ENCODE data around the gene B3GNT4. TPM values are rescaled to one million over a fixed set of nuclear protein-coding genes. Genes with fewer than 3 reads are reported as not detected.
"Not testable (repeated sequence)": the region's sequence is repeated elsewhere in the genome, so short reads cannot be mapped to it uniquely, and the experiment has no call there.

Gene B3GNT4
- polyA plus RNA-seq, 10 donors, result 0.19 to 0.64 (median 0.48) TPM; not detected in 1

DNA sequence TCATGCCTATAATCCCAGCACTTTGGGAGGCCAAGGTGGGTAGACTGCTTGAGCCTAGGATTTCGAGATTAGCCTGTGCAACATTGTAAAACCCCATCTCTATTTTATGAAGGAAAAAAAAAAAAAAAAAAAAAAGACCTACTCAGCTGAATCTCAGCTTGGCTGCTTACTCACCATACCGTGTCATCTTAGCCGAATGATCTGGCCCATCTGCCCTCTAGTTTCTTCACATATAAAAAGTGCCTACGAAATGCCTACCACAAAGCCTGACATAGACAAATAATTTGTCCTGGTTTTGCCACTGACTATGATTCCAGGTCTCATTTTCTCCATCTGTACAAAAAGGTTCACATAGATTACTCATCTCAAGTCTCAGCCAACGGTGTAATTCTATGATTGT, 12.3 kb downstream of the B3GNT4 start:
- DNase-seq, result no peak

- DNase-seq, result no peak
These were observed 12.9 kb downstream of the B3GNT4 start for GRCh38 chr12:122216445-122216844.

DNA sequence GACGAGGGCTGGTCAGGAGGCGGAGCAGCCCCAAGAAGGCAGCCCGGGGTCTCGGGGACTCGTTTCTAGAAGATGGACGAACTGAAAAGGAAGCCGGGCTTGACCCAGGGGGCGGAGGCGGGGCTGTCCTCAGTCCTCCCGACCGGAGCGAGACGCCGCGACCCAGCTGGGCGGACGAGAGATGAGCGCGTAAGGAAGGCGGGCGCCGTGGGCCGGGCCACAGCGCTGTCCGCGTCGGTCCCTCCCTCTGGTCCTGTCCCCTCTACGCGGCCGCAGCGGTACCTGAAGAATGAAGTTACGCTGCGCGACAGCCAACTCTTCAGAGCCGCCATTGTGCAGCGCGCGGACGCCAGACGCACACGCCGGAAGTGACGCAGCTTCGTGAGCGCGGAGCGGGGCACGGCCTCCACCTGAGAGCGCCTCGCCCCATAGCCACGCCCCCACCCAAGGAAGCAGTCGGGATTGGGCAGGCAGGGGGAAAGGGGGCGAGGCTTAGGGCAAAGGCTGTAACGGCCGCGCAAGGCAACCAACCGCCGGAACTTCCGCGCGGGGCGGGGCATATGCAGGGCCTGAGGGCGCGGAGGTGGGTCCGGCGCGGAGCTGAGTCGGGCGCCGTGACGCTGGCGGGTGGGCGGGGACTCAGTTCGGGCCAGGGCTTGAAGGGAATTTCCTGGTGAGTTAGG, 22.3 kb downstream of the B3GNT4 start, which contains the start of gene DIABLO:
TSS of gene DIABLO (minus strand) at position 370 of the 683 bp plus-strand sequence. CDS start at position 332, 38 bp downstream.
- peak; percentile 100 for DNase-seq

DNA sequence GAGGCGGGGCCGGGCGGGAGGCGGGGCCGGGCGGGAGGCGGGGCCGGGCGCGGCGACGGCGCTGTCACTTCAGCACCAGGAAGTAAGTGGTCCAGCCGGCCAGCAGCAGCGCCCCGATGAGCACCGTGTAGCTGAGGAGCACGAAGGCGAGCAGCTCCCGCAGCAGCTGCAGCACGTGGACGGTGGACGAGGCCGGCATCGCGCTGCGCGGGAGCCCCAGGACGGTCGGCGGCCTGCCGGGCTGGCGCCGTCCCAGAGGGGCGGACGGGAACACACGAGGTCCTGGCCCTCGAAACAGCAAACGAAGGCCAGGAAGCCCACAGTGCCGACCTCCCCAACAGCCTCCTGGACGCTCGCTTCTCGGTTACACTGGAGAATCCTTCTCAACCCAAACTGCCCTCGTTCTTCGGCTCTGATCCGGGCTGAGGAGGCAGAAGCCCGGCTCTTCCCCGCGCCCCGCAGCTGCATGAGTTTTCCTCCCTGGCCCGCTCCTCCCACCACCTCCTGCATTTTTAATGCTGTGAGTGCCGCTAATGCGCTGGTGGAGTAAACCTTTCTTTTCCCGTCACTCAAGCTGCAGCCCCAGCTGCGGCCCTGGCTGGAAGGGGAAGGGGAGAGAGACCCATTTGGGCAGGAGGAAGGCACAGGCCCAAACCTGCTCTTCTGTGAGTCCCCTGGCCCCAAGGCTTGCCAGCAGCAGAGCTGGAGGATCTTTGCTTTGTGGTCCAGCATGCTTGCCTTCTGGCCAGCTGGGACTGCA, 23.0 kb downstream of the B3GNT4 start:
- DNase-seq, result no peak

GRCh38 chr12:122227341-122227740, 23.8 kb downstream of the B3GNT4 start:
- no peak for DNase-seq

DNA sequence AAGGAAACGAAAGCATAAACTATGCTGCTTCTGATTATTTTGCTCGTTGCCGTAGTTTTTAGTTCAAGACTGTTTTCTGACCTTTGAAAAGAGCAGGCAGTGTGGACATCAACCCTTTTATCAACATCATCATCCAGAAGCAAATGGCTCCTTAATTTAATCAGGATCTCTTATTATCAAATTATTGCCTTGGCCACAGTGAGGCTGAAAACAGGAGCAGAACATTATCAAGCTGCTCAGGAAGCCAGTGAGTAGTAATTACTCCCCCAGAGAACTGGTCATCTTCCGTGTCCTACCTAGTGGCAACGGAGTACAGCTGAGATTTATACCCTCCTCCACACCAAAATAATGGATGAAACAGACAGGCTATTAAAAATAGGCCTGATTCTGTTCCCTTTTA, 24.6 kb downstream of the B3GNT4 start:
- no peak for DNase-seq

DNA sequence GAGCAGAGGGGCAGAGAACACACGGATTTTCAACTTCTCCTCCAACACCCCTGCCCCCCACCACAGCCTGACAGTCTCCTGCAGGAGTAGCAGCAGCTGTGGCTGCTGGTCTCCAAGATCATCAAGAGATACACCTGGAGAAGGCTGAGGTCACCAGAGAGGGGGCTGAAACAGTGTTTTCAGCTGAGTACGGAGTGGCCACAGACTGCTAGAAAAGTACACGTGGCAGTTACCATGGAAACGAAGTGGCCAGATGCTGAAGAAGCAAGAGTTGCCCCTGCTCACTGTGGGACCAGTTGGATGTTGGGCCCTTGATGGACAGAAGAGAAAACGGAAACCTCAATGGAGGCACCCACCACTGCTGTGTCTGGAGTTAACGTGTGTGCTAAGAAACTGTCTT, 27.3 kb downstream of the B3GNT4 start:
- no peak for DNase-seq

- no peak for DNase-seq
These were observed 29.2 kb downstream of the B3GNT4 start for GRCh38 chr12:122232691-122233090.

GRCh38 chr12:122235741-122236140, 32.2 kb downstream of the B3GNT4 start:
- DNase-seq, result no peak

DNA sequence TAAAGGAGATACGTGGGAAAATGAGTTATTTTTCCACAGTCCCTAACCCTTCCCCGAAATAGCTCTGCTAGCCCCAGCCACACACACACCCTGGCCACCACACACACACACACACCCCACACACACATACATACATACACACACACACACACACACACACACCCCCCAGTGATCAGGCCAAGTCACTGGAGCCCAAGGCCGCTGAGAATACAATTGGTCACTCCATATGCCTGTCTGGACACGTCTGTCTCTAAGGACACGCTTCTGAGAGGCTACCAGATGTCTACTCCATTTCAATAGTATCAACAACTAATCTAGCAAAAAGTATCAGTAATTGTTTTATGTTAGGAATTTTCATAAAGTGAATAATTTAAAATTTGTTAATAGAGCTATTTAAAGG, 35.4 kb downstream of the B3GNT4 start:
- DNase-seq, result no peak

DNA sequence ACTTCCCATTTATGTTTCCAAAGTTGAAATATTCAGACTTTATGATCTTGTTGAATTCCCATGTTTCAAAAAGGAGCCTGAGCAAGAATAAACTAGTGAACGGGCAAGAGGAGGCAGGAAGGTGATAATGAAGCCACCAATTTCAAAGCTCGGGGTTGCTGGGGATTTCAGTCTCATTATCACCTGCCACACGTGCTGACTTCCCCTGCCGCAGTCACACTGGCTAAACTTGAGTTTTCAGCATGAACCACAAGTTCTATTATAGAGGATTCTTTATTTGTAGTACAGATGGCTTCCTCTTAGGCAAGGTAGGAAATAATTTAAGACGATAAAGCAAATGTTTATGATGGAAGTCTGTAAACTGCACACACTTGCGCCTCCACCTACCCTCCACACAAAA, 40.5 kb downstream of the B3GNT4 start:
- DNase-seq, result no peak

GRCh38 chr12:122244565-122245371, 41.3 kb downstream of the B3GNT4 start:
- DNase-seq, result no peak

DNA sequence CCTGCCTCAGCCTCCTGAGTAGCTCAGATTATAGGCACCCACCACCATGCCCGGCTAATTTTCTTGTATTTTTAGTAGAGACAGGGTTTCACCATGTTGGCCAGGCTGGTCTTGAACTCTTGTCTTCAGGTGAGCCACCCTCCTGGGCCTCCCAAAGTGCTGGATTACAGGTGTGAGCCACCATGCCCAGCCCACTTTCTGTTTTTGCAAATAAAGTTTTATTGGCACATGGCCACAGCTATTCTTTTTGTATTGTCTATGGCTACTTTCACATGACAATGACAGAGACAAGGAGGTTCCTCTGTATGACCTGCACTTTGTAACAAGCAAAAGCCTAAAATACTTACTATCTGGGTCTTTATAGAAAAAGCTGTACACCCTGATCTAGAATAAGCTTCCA, 42.0 kb downstream of the B3GNT4 start:
- DNase-seq, result no peak

- DNase-seq, result no peak
These were observed 46.5 kb downstream of the B3GNT4 start for GRCh38 chr12:122250047-122250446.

GRCh38 chr12:122250536-122250935, 47.0 kb downstream of the B3GNT4 start:
- DNase-seq, result no peak

DNA sequence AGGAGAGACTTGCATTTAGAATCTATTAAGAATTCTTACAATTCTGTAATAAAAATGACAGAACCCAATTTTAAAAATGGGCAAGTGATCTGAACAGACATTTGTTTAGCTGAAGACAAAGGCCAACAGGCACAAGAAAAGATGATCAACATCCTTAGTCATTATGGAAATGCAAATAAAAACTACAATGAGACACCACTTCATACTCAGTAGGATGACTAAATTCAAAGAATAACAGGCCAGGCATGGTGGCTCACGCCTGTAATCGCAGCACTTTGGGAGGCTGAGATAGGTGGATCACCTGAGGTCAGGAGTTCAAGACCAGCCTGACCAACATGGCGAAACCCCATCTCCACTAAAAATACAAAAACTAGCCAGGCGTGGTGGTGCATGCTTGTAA, 55.0 kb downstream of the B3GNT4 start:
- not testable (repeated sequence) for DNase-seq

Other genes with a start within 250 kb of the B3GNT4 start
- 10 to 100 TPM; 12.5 to 17.5 (median 14.7) TPM for gene BCL7A, start 181.8 kb upstream of the B3GNT4 start, polyA plus RNA-seq (ENCODE audit: insufficient read length in 10 of 10)
- gene MLXIP, start 125.0 kb upstream of the B3GNT4 start, polyA plus RNA-seq (ENCODE audit: insufficient read length in 10 of 10), result 10 to 100 TPM; 22.1 to 36.0 (median 28.1) TPM
- gene IL31, start 29.5 kb upstream of the B3GNT4 start, polyA plus RNA-seq (ENCODE audit: insufficient read length in 10 of 10), result not detected
- under 1 TPM in 8 of 10 donors, not detected in 2; 0.22 to 0.80 (median 0.38) TPM for gene LRRC43, start 20.6 kb upstream of the B3GNT4 start, polyA plus RNA-seq (ENCODE audit: insufficient read length in 10 of 10)
- gene DIABLO, start 22.3 kb downstream of the B3GNT4 start, polyA plus RNA-seq (ENCODE audit: insufficient read length in 10 of 10), result 10 to 100 TPM; 25.8 to 43.3 (median 38.0) TPM
- 10 to 100 TPM in 9 of 10 donors, 1 to 10 TPM in 1; 10.0 to 14.0 (median 12.7) TPM for gene VPS33A, start 62.8 kb downstream of the B3GNT4 start, polyA plus RNA-seq (ENCODE audit: insufficient read length in 10 of 10)
- 10 to 100 TPM; 17.1 to 27.6 (median 22.2) TPM for gene CLIP1, start 219.0 kb downstream of the B3GNT4 start, polyA plus RNA-seq (ENCODE audit: insufficient read length in 10 of 10)

Measured in muscle of back (tissue), 11 donors.